WTC11 (cell line): Measurements from ENCODE around the gene IGSF9B.

Experiments used
- CREB1 ChIP-seq: sonication (generic); formaldehyde crosslinking; IDR thresholded peaks from 2 replicates; pipeline ENCODE4 v1.8.0; 2023; ENCODE audit warnings: mild to moderate bottlenecking, missing genetic modification reagents
- CTCF ChIP-seq: fragments of 200-600 bp; IDR thresholded peaks from 2 replicates; pipeline ENCODE4 v1.8.0; 2022; ENCODE audit warnings: antibody characterized with exemption
- ERG ChIP-seq: fragments of 250-450 bp; sonication (Bioruptor Pico); IDR thresholded peaks from 2 replicates; pipeline ENCODE4 v1.8.0; 2021; ENCODE audit warnings: mild to moderate bottlenecking
- HMGXB4 ChIP-seq: sonication (generic); formaldehyde crosslinking; IDR thresholded peaks from 2 replicates; pipeline ENCODE4 v1.8.1; 2023; ENCODE audit warnings: mild to moderate bottlenecking, moderate library complexity, missing genetic modification reagents
- JUN ChIP-seq: sonication (generic); formaldehyde crosslinking; IDR thresholded peaks from 2 replicates; pipeline ENCODE4 v1.8.0; 2023; ENCODE audit warnings: mild to moderate bottlenecking, missing genetic modification reagents
- MAX ChIP-seq: sonication (generic); formaldehyde crosslinking; IDR thresholded peaks from 2 replicates; pipeline ENCODE4 v1.8.0; 2022; ENCODE audit warnings: mild to moderate bottlenecking, missing genetic modification reagents
- NR1H2 ChIP-seq: sonication (generic); formaldehyde crosslinking; IDR thresholded peaks from 2 replicates; pipeline ENCODE4 v1.9.0; 2021; ENCODE audit warnings: mild to moderate bottlenecking, moderate library complexity, missing genetic modification reagents
- NR2C2 ChIP-seq: sonication (generic); formaldehyde crosslinking; IDR thresholded peaks from 2 replicates; pipeline ENCODE4 v1.8.0; 2022; ENCODE audit warnings: mild to moderate bottlenecking, missing genetic modification reagents
- TCF7 ChIP-seq: sonication (generic); formaldehyde crosslinking; IDR thresholded peaks from 2 replicates; pipeline ENCODE4 v1.8.0; 2022; ENCODE audit warnings: mild to moderate bottlenecking, low read depth, missing genetic modification reagents, moderate library complexity
- TEAD4 ChIP-seq: sonication (generic); formaldehyde crosslinking; IDR thresholded peaks from 2 replicates; pipeline ENCODE4 v1.8.0; 2022; ENCODE audit warnings: mild to moderate bottlenecking, missing genetic modification reagents
- ZBTB43 ChIP-seq: sonication (generic); formaldehyde crosslinking; IDR thresholded peaks from 2 replicates; pipeline ENCODE4 v1.8.1; 2023; ENCODE audit warnings: mild to moderate bottlenecking, missing genetic modification reagents
- ZNF281 ChIP-seq: sonication (generic); formaldehyde crosslinking; IDR thresholded peaks from 2 replicates; pipeline ENCODE4 v1.8.0; 2023; ENCODE audit warnings: mild to moderate bottlenecking, missing genetic modification reagents

GRCh38 chr11:133949129-133949528, 7.6 kb downstream of the IGSF9B start:
- TF ChIP-seq TCF7 (CRISPR knock-in tag) (no peak), CREB1 (CRISPR knock-in tag) (no peak), ERG (CRISPR knock-in tag) (no peak), CTCF (no peak), ZBTB43 (CRISPR knock-in tag) (no peak), MAX (CRISPR knock-in tag) (no peak), TEAD4 (CRISPR knock-in tag) (no peak), NR2C2 (no peak), NR1H2 (CRISPR knock-in tag) (no peak), HMGXB4 (CRISPR knock-in tag) (no peak), JUN (no peak), ZNF281 (no peak)
